Activated B cell treated with CpG ODN at 0.5 μM for 24 hours (primary cell): ENCODE results near the gene EPN2. TPM values are rescaled to one million over a fixed set of nuclear protein-coding genes. Genes with fewer than 3 reads are reported as not detected.

Source experiments
- ATAC-seq: fragments of 200-7000 bp; cut with Tn5 transposase; one replicate; pipeline ENCODE4 v1.10.0; 2021; ENCODE audit warnings: low read depth, mild to moderate bottlenecking, moderate library complexity
- CTCF ChIA-PET: fragments of 350-600 bp; sonication (Branson Sonifier 250); formaldehyde crosslinking; loops from one replicate; lab custom pipeline; 2021; ENCODE audit warnings: antibody characterized with exemption; lab: Charles Lee
- POLR2A ChIA-PET: fragments of 350-600 bp; sonication (Branson Sonifier 250); formaldehyde crosslinking; loops from one replicate; lab custom pipeline; 2021; ENCODE audit warnings: antibody characterized with exemption; lab: Charles Lee
- DNase-seq: peaks from one replicate; pipeline ENCODE4 v3.0.0; 2022
- H3K27ac Mint-ChIP-seq: one replicate; pipeline ENCODE4 v1.8.0; 2020; ENCODE audit warnings: mixed read lengths
- H3K27me3 Mint-ChIP-seq: one replicate; pipeline ENCODE4 v1.8.0; 2021; ENCODE audit warnings: mixed read lengths
- H3K36me3 Mint-ChIP-seq: one replicate; pipeline ENCODE4 v1.8.0; 2021; ENCODE audit warnings: low read depth, mixed read lengths
- H3K4me1 Mint-ChIP-seq: one replicate; pipeline ENCODE4 v1.8.0; 2021; ENCODE audit warnings: mixed read lengths
- H3K4me3 Mint-ChIP-seq: one replicate; pipeline ENCODE4 v1.8.0; 2020; ENCODE audit warnings: mild to moderate bottlenecking, mixed read lengths
- H3K9me3 Mint-ChIP-seq: one replicate; pipeline ENCODE4 v1.8.0; 2020; ENCODE audit warnings: mixed read lengths
- CTCF ChIP-seq: fragments of 200-600 bp; IDR thresholded peaks from one replicate; pipeline ENCODE4 v1.8.0; 2022; ENCODE audit warnings: antibody characterized with exemption, mild to moderate bottlenecking
- intact Hi-C: fragments of 100-400 bp; cut with micrococcal nuclease; formaldehyde crosslinking; loops from one replicate; pipeline ENCODE4 v1.15.1; 2024
- total RNA-seq: library from RNA; stranded (reverse); gene quantifications from 2 replicates; pipeline ENCODE4 v1.2.3, GENCODE V29; 2022

Gene EPN2
- total RNA-seq, 1 donor from 2014 or later: 16.6 TPM

DNA sequence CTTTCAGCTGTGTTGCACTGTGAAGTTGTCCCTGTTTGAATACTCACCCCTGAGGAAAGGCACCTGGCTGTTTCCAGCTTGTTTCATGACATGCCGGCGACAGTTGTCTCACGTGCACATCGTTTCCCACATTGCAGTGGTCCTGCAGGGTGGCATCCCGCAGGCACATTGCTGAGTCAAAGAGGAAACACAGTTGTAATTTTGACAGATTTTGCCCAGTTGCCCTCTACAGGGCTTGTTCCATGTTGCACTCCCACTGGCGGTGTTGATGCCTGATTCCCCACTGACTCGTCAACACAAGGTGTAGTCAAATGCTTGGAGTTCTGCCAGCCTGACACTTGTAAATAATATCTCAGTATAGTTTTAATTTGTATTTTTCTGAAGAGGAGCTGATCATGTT is 23.8 kb downstream of the EPN2 start:
- Mint-ChIP-seq H3K27ac (no peak overlapping the region), H3K4me1 (peaks cover 8% of the 10 kb centered on the region), H3K36me3 (no peaks in the 10 kb centered on the region), H3K4me3 (no peak overlapping the region), H3K9me3 (no peaks in the 10 kb centered on the region), H3K27me3 (no peaks in the 10 kb centered on the region)
- CTCF ChIA-PET: no interaction called here
- no peak for TF ChIP-seq CTCF
- ATAC-seq (no peak), DNase-seq (no peak)
- POLR2A ChIA-PET: no interaction called here
- intact Hi-C loops: no loop called here

- no peak for DNase-seq
- Mint-ChIP-seq H3K27ac (no peak overlapping the region), H3K9me3 (no peaks in the 10 kb centered on the region), H3K36me3 (no peaks in the 10 kb centered on the region), H3K27me3 (no peaks in the 10 kb centered on the region), H3K4me3 (no peak overlapping the region), H3K4me1 (peaks cover 8% of the 10 kb centered on the region)
- TF ChIP-seq CTCF: no peak
- intact Hi-C loops: no loop called here
- ATAC-seq: no peak
- ChIA-PET CTCF (no interaction called here), POLR2A (no interaction called here)
Measured at GRCh38 chr17:19261426-19261825, 24.3 kb downstream of the EPN2 start.

- ATAC-seq (no peak), DNase-seq (no peak)
- POLR2A ChIA-PET: no interaction called here
- Mint-ChIP-seq H3K9me3 (no peaks in the 10 kb centered on the region), H3K4me1 (peaks cover 8% of the 10 kb centered on the region), H3K27ac (no peak overlapping the region), H3K27me3 (no peaks in the 10 kb centered on the region), H3K36me3 (no peaks in the 10 kb centered on the region), H3K4me3 (no peak overlapping the region)
- TF ChIP-seq CTCF: no peak
- CTCF ChIA-PET: no interaction called here
- intact Hi-C loops: no loop called here
Measured at GRCh38 chr17:19262650-19263631, 25.8 kb downstream of the EPN2 start.

- CTCF ChIA-PET: no interaction called here
- Mint-ChIP-seq H3K4me3 (no peak overlapping the region), H3K9me3 (no peaks in the 10 kb centered on the region), H3K27ac (no peak overlapping the region), H3K36me3 (no peaks in the 10 kb centered on the region), H3K4me1 (peaks cover 10% of the 10 kb centered on the region), H3K27me3 (no peaks in the 10 kb centered on the region)
- no peak for TF ChIP-seq CTCF
- intact Hi-C loops: no loop called here
- DNase-seq (no peak), ATAC-seq (no peak)
- POLR2A ChIA-PET: no interaction called here
Measured at GRCh38 chr17:19263641-19264051, 26.5 kb downstream of the EPN2 start.

GRCh38 chr17:19264268-19264667 is 27.1 kb downstream of the EPN2 start:
- H3K4me1 Mint-ChIP-seq: peaks cover 16% of the 10 kb centered on the region
- H3K36me3 Mint-ChIP-seq: no peaks in the 10 kb centered on the region
- TF ChIP-seq CTCF: no peak
- no peak overlapping the region for H3K4me3 Mint-ChIP-seq
- H3K9me3 Mint-ChIP-seq: no peaks in the 10 kb centered on the region
- POLR2A ChIA-PET: no interaction called here
- H3K27ac Mint-ChIP-seq: no peak overlapping the region
- ATAC-seq (no peak), DNase-seq (no peak)
- CTCF ChIA-PET: no interaction called here
- intact Hi-C loops: no loop called here
- no peaks in the 10 kb centered on the region for H3K27me3 Mint-ChIP-seq
